Right renal cortex interstitium (tissue), 3 donors: ENCODE data around the gene PRKAA1. TPM values are rescaled to one million over a fixed set of nuclear protein-coding genes. Genes with fewer than 3 reads are reported as not detected.

Experiments used
- DNase-seq, 3 donors: peaks; one replicate each; pipeline ENCODE4 v3.0.0-alpha.2; 2013; ENCODE audit warnings: low read depth in 3 of 3, low spot score in 2 of 3
- polyA plus RNA-seq, 3 donors: library from polyadenylated mRNA; unstranded; fragments of 120-200 nt; gene quantifications; one replicate each; pipeline ENCODE4 v1.2.1, GENCODE V29; 2013; ENCODE audit not compliant: insufficient read length in 3 of 3

Gene PRKAA1
- polyA plus RNA-seq, 3 donors, result 76.0 to 81.4 (median 80.8) TPM

- DNase-seq, result no peak
These were observed 16.2 kb downstream of the PRKAA1 start for GRCh38 chr5:40781843-40782409.

GRCh38 chr5:40780858-40781257 lies 17.3 kb downstream of the PRKAA1 start:
- no peak for DNase-seq

GRCh38 chr5:40780199-40780598 lies 18.0 kb downstream of the PRKAA1 start:
- DNase-seq, result no peak

GRCh38 chr5:40779561-40779960 lies 18.6 kb downstream of the PRKAA1 start:
- DNase-seq, result no peak

GRCh38 chr5:40778133-40778532 lies 20.0 kb downstream of the PRKAA1 start:
- DNase-seq, result no peak

- no peak for DNase-seq
These were observed 21.6 kb downstream of the PRKAA1 start for GRCh38 chr5:40776658-40776977.

GRCh38 chr5:40775846-40776657 lies 22.1 kb downstream of the PRKAA1 start:
- DNase-seq, result no peak

GRCh38 chr5:40775085-40775845 lies 22.9 kb downstream of the PRKAA1 start:
- DNase-seq, result no peak

GRCh38 chr5:40774623-40775022 lies 23.6 kb downstream of the PRKAA1 start:
- no peak for DNase-seq

- DNase-seq, result no peak
These were observed 27.4 kb downstream of the PRKAA1 start for GRCh38 chr5:40770764-40771163.

GRCh38 chr5:40762705-40763104 lies 35.5 kb downstream of the PRKAA1 start:
- no peak for DNase-seq

- DNase-seq, result no peak
These were observed 40.8 kb downstream of the PRKAA1 start for GRCh38 chr5:40757400-40757799.

GRCh38 chr5:40755407-40756365 lies 42.5 kb downstream of the PRKAA1 start, which contains the start of gene TTC33:
TTC33 (minus strand) TSS chr5:40755961; CDS start chr5:40747018, 8,943 bp downstream.
- DNase-seq, result peak; percentile 72 to 90 (median 87)

- peak; percentile 72 to 77 (median 76) for DNase-seq
These were observed 43.1 kb downstream of the PRKAA1 start for GRCh38 chr5:40755093-40755406.

- DNase-seq, result peak; percentile 9 to 53 (median 45)
These were observed 43.6 kb downstream of the PRKAA1 start for GRCh38 chr5:40754381-40755092.

GRCh38 chr5:40746703-40747102 lies 51.5 kb downstream of the PRKAA1 start:
- no peak for DNase-seq

- no peak for DNase-seq
These were observed 54.4 kb downstream of the PRKAA1 start for GRCh38 chr5:40743771-40744170.

GRCh38 chr5:40738502-40738901 lies 59.7 kb downstream of the PRKAA1 start:
- no peak for DNase-seq

GRCh38 chr5:40736103-40736875 lies 61.9 kb downstream of the PRKAA1 start:
- peak in 2 of 3 donors; percentile 31 to 44 for DNase-seq
